ENCODE results near the gene CMSS1.

The CMSS1 gene

DNA sequence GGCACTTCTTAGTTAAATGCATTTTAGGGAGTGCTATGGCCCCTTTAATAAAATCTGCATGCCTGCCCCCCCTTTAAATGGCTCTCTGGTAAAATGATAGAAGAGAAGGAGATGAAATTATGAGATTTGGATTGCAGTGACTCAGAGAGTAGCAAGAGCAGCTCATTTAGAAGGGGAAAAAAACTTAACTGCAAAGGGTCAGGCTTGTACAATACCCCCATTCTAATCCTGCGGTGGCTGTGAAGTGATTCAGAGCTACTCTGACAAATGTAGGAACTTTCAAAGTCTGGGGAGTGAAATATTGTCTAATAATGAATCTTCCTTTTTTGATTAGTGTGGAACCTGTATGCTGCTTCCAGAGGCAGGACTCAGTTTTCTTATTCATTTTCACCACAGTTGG lies 399.1 kb downstream of the CMSS1 start:
- TF ChIP-seq, protein P1, sequence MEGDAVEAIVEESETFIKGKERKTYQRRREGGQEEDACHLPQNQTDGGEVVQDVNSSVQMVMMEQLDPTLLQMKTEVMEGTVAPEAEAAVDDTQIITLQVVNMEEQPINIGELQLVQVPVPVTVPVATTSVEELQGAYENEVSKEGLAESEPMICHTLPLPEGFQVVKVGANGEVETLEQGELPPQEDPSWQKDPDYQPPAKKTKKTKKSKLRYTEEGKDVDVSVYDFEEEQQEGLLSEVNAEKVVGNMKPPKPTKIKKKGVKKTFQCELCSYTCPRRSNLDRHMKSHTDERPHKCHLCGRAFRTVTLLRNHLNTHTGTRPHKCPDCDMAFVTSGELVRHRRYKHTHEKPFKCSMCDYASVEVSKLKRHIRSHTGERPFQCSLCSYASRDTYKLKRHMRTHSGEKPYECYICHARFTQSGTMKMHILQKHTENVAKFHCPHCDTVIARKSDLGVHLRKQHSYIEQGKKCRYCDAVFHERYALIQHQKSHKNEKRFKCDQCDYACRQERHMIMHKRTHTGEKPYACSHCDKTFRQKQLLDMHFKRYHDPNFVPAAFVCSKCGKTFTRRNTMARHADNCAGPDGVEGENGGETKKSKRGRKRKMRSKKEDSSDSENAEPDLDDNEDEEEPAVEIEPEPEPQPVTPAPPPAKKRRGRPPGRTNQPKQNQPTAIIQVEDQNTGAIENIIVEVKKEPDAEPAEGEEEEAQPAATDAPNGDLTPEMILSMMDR (conservative IDR thresholded peaks at IDR 0.05; ENCODE audit: control insufficient read depth, insufficient read depth, low read depth, low read length) = no peak
- DNase-seq (ENCODE audit: low read depth) = peak; percentile 16
- H3K4me3 ChIP-seq (ENCODE audit: control insufficient read depth, low read depth, low read length) = no peak overlapping the region

DNA sequence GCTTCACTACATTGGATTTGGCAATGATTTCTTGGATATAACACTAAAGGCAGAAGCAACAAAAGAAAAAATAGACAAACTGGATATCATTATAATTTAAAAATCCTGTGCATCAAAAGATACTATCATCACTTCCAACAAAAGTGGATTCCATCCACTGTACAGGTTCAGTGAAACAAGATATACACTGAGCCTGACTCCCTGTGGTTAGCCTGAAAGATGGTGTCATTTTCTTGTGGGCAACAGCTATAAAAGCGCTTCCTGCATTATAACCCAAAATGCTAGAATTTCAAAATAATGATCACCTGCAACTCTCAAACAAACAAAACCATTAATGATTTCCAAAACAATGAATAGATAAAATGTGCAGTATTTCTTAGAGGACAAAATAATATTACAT lies 403.5 kb downstream of the CMSS1 start:
- no peak for DNase-seq (ENCODE audit: low read depth)
- H3K4me3 ChIP-seq (ENCODE audit: control insufficient read depth, low read depth, low read length) = no peak overlapping the region
- TF ChIP-seq, protein P1 (conservative IDR thresholded peaks at IDR 0.05; ENCODE audit: control insufficient read depth, insufficient read depth, low read depth, low read length) = no peak

DNA sequence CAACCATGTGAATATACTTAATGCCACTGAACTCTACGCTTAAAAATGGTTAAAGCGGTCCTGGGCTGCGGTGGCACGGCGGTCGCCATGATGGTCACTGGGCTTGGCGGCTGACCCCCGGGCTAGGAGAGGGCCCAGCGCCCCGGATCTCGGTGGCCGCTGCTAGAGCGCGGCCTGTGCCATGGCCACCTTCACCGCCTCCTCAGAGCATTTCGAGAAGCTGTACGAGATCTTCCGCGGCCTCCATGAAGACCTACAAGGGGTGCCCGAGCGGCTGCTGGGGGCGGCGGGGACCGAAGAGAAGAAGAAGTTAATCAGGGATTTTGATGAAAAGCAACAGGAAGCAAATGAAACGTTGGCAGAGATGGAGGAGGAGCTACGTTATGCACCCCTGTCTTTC lies 407.5 kb downstream of the CMSS1 start:
- no peak for DNase-seq (ENCODE audit: low read depth)
- TF ChIP-seq, protein P1 (conservative IDR thresholded peaks at IDR 0.05; ENCODE audit: control insufficient read depth, insufficient read depth, low read depth, low read length) = no peak
- H3K4me3 ChIP-seq (ENCODE audit: control insufficient read depth, low read depth, low read length) = no peak overlapping the region

DNA sequence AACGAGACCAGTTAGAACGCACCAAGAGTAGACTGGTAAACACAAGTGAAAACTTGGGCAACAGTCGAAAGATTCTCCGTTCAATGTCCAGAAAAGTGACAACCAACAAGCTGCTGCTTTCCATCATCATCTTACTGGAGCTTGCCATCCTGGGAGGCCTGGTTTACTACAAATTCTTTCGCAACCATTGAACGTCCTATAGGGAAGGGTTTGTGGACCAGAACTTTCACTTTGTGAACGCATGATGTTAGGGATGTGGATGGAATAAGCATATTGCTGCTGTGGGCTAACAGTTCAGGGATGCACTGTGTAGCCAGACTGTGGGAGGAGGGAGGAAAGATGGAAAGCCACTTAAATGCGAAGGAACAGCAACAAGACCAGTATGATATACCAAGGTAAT lies 408.2 kb downstream of the CMSS1 start:
- no peak for DNase-seq (ENCODE audit: low read depth)
- TF ChIP-seq, protein P1 (conservative IDR thresholded peaks at IDR 0.05; ENCODE audit: control insufficient read depth, insufficient read depth, low read depth, low read length) = no peak

DNA sequence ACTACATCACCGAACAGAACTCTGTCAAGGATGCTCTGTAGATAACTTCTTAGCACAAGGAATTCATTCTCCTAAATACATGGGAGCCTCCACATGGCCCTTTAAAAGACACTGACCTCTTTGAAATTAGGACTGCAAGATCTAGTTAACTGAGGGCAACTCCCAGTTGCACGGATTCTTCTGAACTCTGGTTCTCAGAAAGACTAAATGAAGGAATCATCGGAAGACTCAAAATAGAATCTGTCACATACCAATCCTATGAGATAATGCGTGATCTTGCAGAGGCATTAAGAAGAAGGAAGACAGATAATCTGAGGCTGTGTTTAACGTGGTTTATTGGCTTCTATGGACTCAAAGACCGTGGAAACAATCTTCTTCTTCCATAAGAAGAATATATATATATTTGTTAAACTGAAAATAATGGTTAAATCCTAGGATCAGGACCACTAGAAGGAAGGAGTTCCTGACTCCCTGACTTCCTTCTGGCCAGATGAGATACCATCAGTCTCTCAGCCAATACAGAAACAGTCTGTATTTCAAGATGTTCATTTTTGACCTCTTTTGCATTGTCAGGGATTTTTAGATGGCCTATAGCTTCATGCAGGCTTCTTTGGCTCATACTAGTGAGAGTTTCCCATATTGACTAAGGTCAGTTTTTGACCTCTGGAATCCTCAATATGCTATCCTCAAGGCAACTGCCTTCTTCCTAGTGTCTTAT lies 409.2 kb downstream of the CMSS1 start:
- DNase-seq (ENCODE audit: low read depth) = peak; percentile 45
- no peak overlapping the region for H3K4me3 ChIP-seq (ENCODE audit: control insufficient read depth, low read depth, low read length)
- TF ChIP-seq, protein P1 (conservative IDR thresholded peaks at IDR 0.05; ENCODE audit: control insufficient read depth, insufficient read depth, low read depth, low read length) = no peak

More for the DNA sequence above, 408.2 kb downstream of the CMSS1 start:
- H3K4me3 ChIP-seq (ENCODE audit: control insufficient read depth, low read depth, low read length) = no peak overlapping the region

DNA sequence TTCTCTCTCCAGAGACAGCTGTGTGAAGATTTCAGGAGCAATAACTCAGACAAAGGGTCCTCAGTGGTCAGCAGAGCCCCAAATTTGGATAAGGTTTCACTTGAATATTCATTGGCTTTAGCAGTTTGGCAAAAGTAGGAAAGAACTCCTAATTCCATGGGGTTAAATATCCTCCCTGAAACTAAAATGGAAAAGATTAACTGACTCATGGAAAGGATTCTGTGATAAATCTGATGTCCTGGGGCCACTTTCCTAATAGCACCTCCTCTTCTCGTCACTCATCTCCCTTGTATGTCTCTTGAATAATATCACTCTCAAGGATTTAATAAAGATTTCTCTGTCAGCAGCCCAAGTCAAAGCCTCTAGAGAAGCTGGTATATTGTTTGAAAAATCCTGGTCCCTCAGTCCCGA lies 409.9 kb downstream of the CMSS1 start:
- TF ChIP-seq, protein P1 (conservative IDR thresholded peaks at IDR 0.05; ENCODE audit: control insufficient read depth, insufficient read depth, low read depth, low read length) = no peak
- no peak overlapping the region for H3K4me3 ChIP-seq (ENCODE audit: control insufficient read depth, low read depth, low read length)
- no peak for DNase-seq (ENCODE audit: low read depth)
